Heart left ventricle (tissue), 13 donors: ENCODE results near the gene GAD2.

Source experiments
- POLR2A ChIP-seq, 2 donors: fragments of 450-650 bp; IDR thresholded peaks; one replicate each; pipeline ENCODE4 v1.6.1; 2017; ENCODE audit warnings: antibody characterized with exemption in 2 of 2, mild to moderate bottlenecking in 2 of 2, moderate library complexity in 2 of 2
- TF ChIP-seq, protein P1 (sequence below), 12 donors: fragments of 200-600 bp; sonication (generic) in 4 of 12; IDR thresholded peaks; one replicate each; pipeline versions ENCODE4 v1.5.0 to v1.8.0; 2018 to 2022; ENCODE audit warnings: antibody characterized with exemption in 12 of 12, mild to moderate bottlenecking in 5 of 12
- donor health status: ischemic (EF 13 %, LVEDD 7.1; RV severe dilation, severe dysfunction).
- donor health status: DM: no; HTN: yes; CAD: no.
- donor health status: DM: no; HTN: no; CAD: no.
- donor health status: ischemic (EF 25% LVEDD 6.9; RV normal size, moderate dysfunction).
- donor health status: ischemic (EF 25% LVEDD 5.7; RV mildly dilated, moderate dysfunction).
- donor health status: ischemic (EF 35%, LVEDD 5.7; RV mildly dilated, moderate dysfunction).
- donor health status: nonischemic (EF 11% LVEDD 7.7; RV severe dilation, severe dysfunction).
- donor health status: DM: yes; HTN: yes; CAD: no.
- donor health status: PGD.
- donor health status: ischemic (EF 29% LVEDD 5.4; RV normal size, mild dysfunction).
- donor health status: nonischemic (EF 23%, LVEDD 6.1; RV moderate dilation, normal function).

- TF ChIP-seq, protein P1, sequence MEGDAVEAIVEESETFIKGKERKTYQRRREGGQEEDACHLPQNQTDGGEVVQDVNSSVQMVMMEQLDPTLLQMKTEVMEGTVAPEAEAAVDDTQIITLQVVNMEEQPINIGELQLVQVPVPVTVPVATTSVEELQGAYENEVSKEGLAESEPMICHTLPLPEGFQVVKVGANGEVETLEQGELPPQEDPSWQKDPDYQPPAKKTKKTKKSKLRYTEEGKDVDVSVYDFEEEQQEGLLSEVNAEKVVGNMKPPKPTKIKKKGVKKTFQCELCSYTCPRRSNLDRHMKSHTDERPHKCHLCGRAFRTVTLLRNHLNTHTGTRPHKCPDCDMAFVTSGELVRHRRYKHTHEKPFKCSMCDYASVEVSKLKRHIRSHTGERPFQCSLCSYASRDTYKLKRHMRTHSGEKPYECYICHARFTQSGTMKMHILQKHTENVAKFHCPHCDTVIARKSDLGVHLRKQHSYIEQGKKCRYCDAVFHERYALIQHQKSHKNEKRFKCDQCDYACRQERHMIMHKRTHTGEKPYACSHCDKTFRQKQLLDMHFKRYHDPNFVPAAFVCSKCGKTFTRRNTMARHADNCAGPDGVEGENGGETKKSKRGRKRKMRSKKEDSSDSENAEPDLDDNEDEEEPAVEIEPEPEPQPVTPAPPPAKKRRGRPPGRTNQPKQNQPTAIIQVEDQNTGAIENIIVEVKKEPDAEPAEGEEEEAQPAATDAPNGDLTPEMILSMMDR (IDR thresholded peaks at IDR 0.05): no peak
- TF ChIP-seq POLR2A (IDR thresholded peaks at IDR 0.05): no peak
Measured at GRCh38 chr10:26177341-26177740, 39.2 kb upstream of the GAD2 start.
